ENCODE results near the gene PBRM1. TPM values are rescaled to one million over a fixed set of nuclear protein-coding genes. Genes with fewer than 3 reads are reported as not detected.

PBRM1 gene
- total RNA-seq, 1 donor from 2014 or later = 107 TPM

GRCh38 chr3:52519445-52520140 lies 166.1 kb downstream of the PBRM1 start:
- Mint-ChIP-seq H3K27me3 (ENCODE audit: low read depth) (no peaks in the 10 kb centered on the region), H3K36me3 (ENCODE audit: low read depth) (peaks cover 6% of the 10 kb centered on the region), H3K9me3 (no peaks in the 10 kb centered on the region), H3K4me1 (no peaks in the 10 kb centered on the region), H3K27ac (ENCODE audit: unreplicated experiment) (no peak overlapping the region), H3K4me3 (no peak overlapping the region)
- no peak for DNase-seq (ENCODE audit: low read depth, low spot score)
- TF ChIP-seq CTCF (conservative IDR thresholded peaks at IDR 0.05) = no peak

GRCh38 chr3:52518723-52519444 lies 166.8 kb downstream of the PBRM1 start:
- no peaks in the 10 kb centered on the region for H3K4me1 Mint-ChIP-seq
- H3K9me3 Mint-ChIP-seq = no peaks in the 10 kb centered on the region
- no peak overlapping the region for H3K27ac Mint-ChIP-seq (ENCODE audit: unreplicated experiment)
- H3K36me3 Mint-ChIP-seq (ENCODE audit: low read depth) = no peaks in the 10 kb centered on the region
- H3K27me3 Mint-ChIP-seq (ENCODE audit: low read depth) = no peaks in the 10 kb centered on the region
- no peak overlapping the region for H3K4me3 Mint-ChIP-seq
- no peak for TF ChIP-seq CTCF (conservative IDR thresholded peaks at IDR 0.05)
- no peak for DNase-seq (ENCODE audit: low read depth, low spot score)

- DNase-seq (ENCODE audit: low read depth, low spot score) = no peak
- TF ChIP-seq CTCF (conservative IDR thresholded peaks at IDR 0.05) = no peak
- no peaks in the 10 kb centered on the region for H3K36me3 Mint-ChIP-seq (ENCODE audit: low read depth)
- H3K27me3 Mint-ChIP-seq (ENCODE audit: low read depth) = no peaks in the 10 kb centered on the region
- H3K4me1 Mint-ChIP-seq = no peaks in the 10 kb centered on the region
- no peak overlapping the region for H3K4me3 Mint-ChIP-seq
- H3K9me3 Mint-ChIP-seq = no peaks in the 10 kb centered on the region
- H3K27ac Mint-ChIP-seq (ENCODE audit: unreplicated experiment) = no peak overlapping the region
Measured at GRCh38 chr3:52517796-52518722, 167.7 kb downstream of the PBRM1 start.

- no peaks in the 10 kb centered on the region for H3K9me3 Mint-ChIP-seq
- H3K27ac Mint-ChIP-seq (ENCODE audit: unreplicated experiment) = no peak overlapping the region
- no peaks in the 10 kb centered on the region for H3K36me3 Mint-ChIP-seq (ENCODE audit: low read depth)
Measured at GRCh38 chr3:52516509-52517195, 169.1 kb downstream of the PBRM1 start.

More at GRCh38 chr3:52516509-52517195, 169.1 kb downstream of the PBRM1 start:
- no peak overlapping the region for H3K4me3 Mint-ChIP-seq
- no peak for TF ChIP-seq CTCF (conservative IDR thresholded peaks at IDR 0.05)
- DNase-seq (ENCODE audit: low read depth, low spot score) = no peak
- no peaks in the 10 kb centered on the region for H3K4me1 Mint-ChIP-seq
- H3K27me3 Mint-ChIP-seq (ENCODE audit: low read depth) = no peaks in the 10 kb centered on the region
